VCaP (cell line): ENCODE results near the gene ZCCHC12.

Experiments
- H3K27ac ChIP-seq: fragments of 450-650 bp; 2 replicates; pipeline ENCODE4 v1.5.1; 2017
- CTCF ChIP-seq: fragments of 450-650 bp; conservative IDR thresholded peaks from 2 replicates; pipeline ENCODE4 v1.5.1; 2017; ENCODE audit warnings: mild to moderate bottlenecking, moderate library complexity

The ZCCHC12 gene

GRCh38 chrX:118867251-118867650 lies 43.6 kb downstream of the ZCCHC12 start:
- H3K27ac ChIP-seq, result no peak overlapping the region
- no peak for TF ChIP-seq CTCF

- TF ChIP-seq CTCF, result no peak
- peak overlapping the region; percentile 69 for H3K27ac ChIP-seq
Measured at GRCh38 chrX:118872102-118872566, 48.5 kb downstream of the ZCCHC12 start.
